Skeletal muscle cell (primary cell): ENCODE results near the gene P2RY4.
A peak's percentile ranks its signal among the peaks of the same experiment; 100 is the strongest.
"Not testable (repeated sequence)": the region's sequence is repeated elsewhere in the genome, so short reads cannot be mapped to it uniquely, and the experiment has no call there.

ENCODE experiments used
- DNase-seq: peaks from one replicate; pipeline ENCODE4 v3.0.0-alpha.2; 2010; ENCODE audit warnings: low read depth
- H3K4me3 ChIP-seq: 2 replicates; pipeline ENCODE4 v1.5.1; 2011; ENCODE audit warnings: low read depth, mild to moderate bottlenecking, control low read depth, low read length, moderate library complexity

P2RY4 gene

GRCh38 chrX:70252491-70252890, 7.5 kb downstream of the P2RY4 start:
- H3K4me3 ChIP-seq: no peak overlapping the region
- DNase-seq: no peak

- DNase-seq: no peak
- no peak overlapping the region for H3K4me3 ChIP-seq
Observed at GRCh38 chrX:70247252-70247651, 12.8 kb downstream of the P2RY4 start.

- no peak overlapping the region for H3K4me3 ChIP-seq
- DNase-seq: no peak
Observed at GRCh38 chrX:70244881-70245280, 15.1 kb downstream of the P2RY4 start.

GRCh38 chrX:70243601-70244000, 16.4 kb downstream of the P2RY4 start:
- DNase-seq, H3K4me3 ChIP-seq: not testable (repeated sequence)

- H3K4me3 ChIP-seq: no peak overlapping the region
- DNase-seq: no peak
Observed at GRCh38 chrX:70241501-70241900, 18.5 kb downstream of the P2RY4 start.

- DNase-seq: no peak
Observed at GRCh38 chrX:70240751-70241150, 19.3 kb downstream of the P2RY4 start.

GRCh38 chrX:70234355-70234754, 25.6 kb downstream of the P2RY4 start, which contains the start of gene AWAT1:
Gene AWAT1 (plus strand): TSS chrX:70234655. CDS start chrX:70234696, 41 bp downstream.
- no peak for DNase-seq
- H3K4me3 ChIP-seq: no peak within 1 kb of the TSS

More at GRCh38 chrX:70240751-70241150, 19.3 kb downstream of the P2RY4 start:
- no peak overlapping the region for H3K4me3 ChIP-seq

GRCh38 chrX:70231666-70232065, 28.3 kb downstream of the P2RY4 start:
- no peak overlapping the region for H3K4me3 ChIP-seq
- no peak for DNase-seq

- H3K4me3 ChIP-seq: no peak overlapping the region
Observed at GRCh38 chrX:70226687-70227086, 33.3 kb downstream of the P2RY4 start.

GRCh38 chrX:70226048-70226447, 34.0 kb downstream of the P2RY4 start:
- no peak for DNase-seq
- no peak overlapping the region for H3K4me3 ChIP-seq

More at GRCh38 chrX:70226687-70227086, 33.3 kb downstream of the P2RY4 start:
- no peak for DNase-seq

GRCh38 chrX:70219938-70220764, 39.9 kb downstream of the P2RY4 start:
- H3K4me3 ChIP-seq: no peak overlapping the region
- peak; percentile 29 for DNase-seq

- H3K4me3 ChIP-seq: not testable (repeated sequence)
Observed at GRCh38 chrX:70209570-70209969, 50.4 kb downstream of the P2RY4 start.

GRCh38 chrX:70208479-70208878, 51.5 kb downstream of the P2RY4 start:
- no peak for DNase-seq

More at GRCh38 chrX:70209570-70209969, 50.4 kb downstream of the P2RY4 start:
- DNase-seq: not testable (repeated sequence)

More at GRCh38 chrX:70208479-70208878, 51.5 kb downstream of the P2RY4 start:
- H3K4me3 ChIP-seq: no peak overlapping the region
